ENCODE results near the gene TAAR9. TPM values are rescaled to one million over a fixed set of nuclear protein-coding genes. Genes with fewer than 3 reads are reported as not detected.

TAAR9 gene
- total and polyA plus RNA-seq, 7 donors = not detected

- intact Hi-C loops (cut with DNase I) = loop anchor here in 1 of 2 donors (10.0 kb wide), 1 partner anchor 260 kb away; no protein-coding TSS in a partner anchor
- Histone ChIP-seq H3K9me3 (no peaks in the 10 kb centered on the region), H3K27me3 (ENCODE audit: insufficient read depth in 3 of 3, low read length in 2 of 3) (no peaks in the 10 kb centered on the region), H3K4me1 (no peaks in the 10 kb centered on the region), H3K27ac (no peak overlapping the region), H3K36me3 (ENCODE audit: insufficient read depth in 1 of 2, low read depth in 1 of 2) (no peaks in the 10 kb centered on the region), H3K4me3 (no peak overlapping the region)
- TF ChIP-seq CTCF (IDR thresholded peaks at IDR 0.05) = no peak
- DNase-seq = no peak
- ATAC-seq = no peak
- WGBS, 3 donors = 65 to 73% (median 69%) methylated on average over 5 of the region's 5 CpGs
Observed at GRCh38 chr6:132524646-132525045, 13.4 kb upstream of the TAAR9 start.

DNA sequence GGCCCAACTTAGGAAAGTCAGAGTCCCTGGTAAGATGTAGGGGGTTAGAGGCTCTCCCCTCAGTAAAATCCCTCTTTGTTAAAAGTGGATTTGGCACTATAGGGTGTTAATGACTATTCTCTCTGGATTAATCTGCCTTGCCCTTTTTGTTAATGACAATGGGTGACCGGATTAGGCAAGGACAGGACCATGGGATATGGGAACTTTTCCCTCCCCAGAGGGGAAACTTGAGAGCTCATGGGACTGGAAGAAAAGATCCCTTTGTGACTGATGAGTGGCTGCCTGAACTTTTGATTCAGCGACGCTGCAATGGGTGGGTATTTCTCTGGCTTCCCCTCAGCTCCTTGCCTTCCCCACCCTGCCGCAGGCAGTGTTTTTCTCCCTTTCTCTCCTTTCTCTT is 12.2 kb upstream of the TAAR9 start:
- ATAC-seq = no peak
- H3K4me1 ChIP-seq = no peaks in the 10 kb centered on the region
- no peak for DNase-seq
- no peak overlapping the region for H3K27ac ChIP-seq
- no peak overlapping the region for H3K4me3 ChIP-seq
- no peaks in the 10 kb centered on the region for H3K9me3 ChIP-seq
- 64 to 94% (median 79%) methylated on average over 4 of the region's 4 CpGs for WGBS, 3 donors
- no peak for TF ChIP-seq CTCF (IDR thresholded peaks at IDR 0.05)
- intact Hi-C loops (cut with DNase I) = loop anchor here in 1 of 2 donors (10.0 kb wide), 1 partner anchor 259 kb away; no protein-coding TSS in a partner anchor
- no peaks in the 10 kb centered on the region for H3K27me3 ChIP-seq (ENCODE audit: insufficient read depth in 3 of 3, low read length in 2 of 3)
- no peaks in the 10 kb centered on the region for H3K36me3 ChIP-seq (ENCODE audit: insufficient read depth in 1 of 2, low read depth in 1 of 2)

GRCh38 chr6:132526461-132526860 is 11.6 kb upstream of the TAAR9 start:
- intact Hi-C loops (cut with DNase I) = loop anchor here in 1 of 2 donors (10.0 kb wide), 1 partner anchor 258 kb away; no protein-coding TSS in a partner anchor
- ATAC-seq (no peak), DNase-seq (no peak)
- 66 to 72% (median 67%) methylated on average over 2 of the region's 2 CpGs for WGBS, 3 donors
- no peaks in the 10 kb centered on the region for H3K27me3 ChIP-seq (ENCODE audit: insufficient read depth in 3 of 3, low read length in 2 of 3)
- H3K27ac ChIP-seq = no peak overlapping the region
- TF ChIP-seq CTCF (IDR thresholded peaks at IDR 0.05) = no peak
- H3K9me3 ChIP-seq = no peaks in the 10 kb centered on the region
- H3K4me3 ChIP-seq = no peak overlapping the region
- no peaks in the 10 kb centered on the region for H3K4me1 ChIP-seq
- H3K36me3 ChIP-seq (ENCODE audit: insufficient read depth in 1 of 2, low read depth in 1 of 2) = no peaks in the 10 kb centered on the region

DNA sequence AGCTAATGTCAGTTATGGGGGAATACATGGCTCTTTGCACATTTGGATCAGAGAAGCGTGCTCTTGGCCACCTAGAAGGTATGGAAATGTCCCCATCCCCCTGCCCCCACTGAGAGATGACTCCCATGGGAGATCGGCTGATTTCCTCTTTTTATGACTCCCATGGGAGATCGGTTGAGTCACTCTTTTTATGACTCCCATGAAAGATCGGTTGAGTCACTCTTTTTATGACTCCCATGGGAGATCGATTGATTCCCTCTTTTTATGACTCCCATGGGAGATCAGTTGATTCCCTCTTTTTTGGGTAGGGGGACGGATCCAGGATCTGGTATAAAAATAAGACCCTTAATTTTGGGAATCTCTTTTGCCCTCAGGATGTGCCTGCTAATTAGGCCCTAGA is 10.3 kb upstream of the TAAR9 start:
- intact Hi-C loops (cut with DNase I) = loop anchor here in 1 of 2 donors (10.0 kb wide), 1 partner anchor 257 kb away; no protein-coding TSS in a partner anchor

More for the DNA sequence above, 10.3 kb upstream of the TAAR9 start:
- no peak for ATAC-seq
- Histone ChIP-seq H3K27me3 (ENCODE audit: insufficient read depth in 3 of 3, low read length in 2 of 3) (no peaks in the 10 kb centered on the region), H3K4me1 (no peaks in the 10 kb centered on the region), H3K27ac (no peak overlapping the region), H3K4me3 (no peak overlapping the region), H3K9me3 (no peaks in the 10 kb centered on the region), H3K36me3 (ENCODE audit: insufficient read depth in 1 of 2, low read depth in 1 of 2) (no peaks in the 10 kb centered on the region)
- no peak for DNase-seq
- WGBS, 3 donors = 66 to 78% (median 68%) methylated on average over 6 of the region's 6 CpGs
- TF ChIP-seq CTCF (IDR thresholded peaks at IDR 0.05) = no peak
